Smooth muscle cell (in vitro differentiated cells): ENCODE results near the gene SPAG8. TPM values are rescaled to one million over a fixed set of nuclear protein-coding genes. Genes with fewer than 3 reads are reported as not detected.

Source experiments
- DNase-seq: peaks from one replicate; lab custom pipeline; 2025; ENCODE audit not compliant: unreplicated experiment; lab: John Stamatoyannopoulos, UW
- H2AFZ ChIP-seq: fragments of 200-600 bp; sonication (generic); 2 replicates; pipeline ENCODE4 v1.6.0; 2016; ENCODE audit warnings: antibody characterized with exemption, low read depth, mild to moderate bottlenecking
- H3F3A ChIP-seq: fragments of 200-600 bp; sonication (generic); 2 replicates; pipeline ENCODE4 v1.6.0; 2017; ENCODE audit warnings: antibody characterized with exemption, low read depth
- H3K27ac ChIP-seq: fragments of 200-600 bp; sonication (generic); 2 replicates; pipeline ENCODE4 v1.5.1; 2016; ENCODE audit warnings: low read depth, mild to moderate bottlenecking
- H3K27me3 ChIP-seq: fragments of 200-600 bp; sonication (generic); 2 replicates; pipeline ENCODE4 v1.6.1; 2016; ENCODE audit warnings: low read depth, mild to moderate bottlenecking
- H3K36me3 ChIP-seq: fragments of 200-600 bp; sonication (generic); 2 replicates; pipeline ENCODE4 v1.5.1; 2016; ENCODE audit warnings: low read depth
- H3K4me1 ChIP-seq: fragments of 200-600 bp; sonication (generic); 2 replicates; pipeline ENCODE4 v1.5.1; 2016; ENCODE audit warnings: low read depth
- H3K4me2 ChIP-seq: fragments of 200-600 bp; sonication (generic); 2 replicates; pipeline ENCODE4 v1.6.0; 2016; ENCODE audit warnings: mild to moderate bottlenecking
- H3K4me3 ChIP-seq: fragments of 200-600 bp; sonication (generic); 2 replicates; pipeline ENCODE4 v1.5.1; 2016; ENCODE audit warnings: mild to moderate bottlenecking
- H3K79me2 ChIP-seq: fragments of 200-600 bp; sonication (generic); 2 replicates; pipeline ENCODE4 v1.6.0; 2016; ENCODE audit warnings: low read depth, mild to moderate bottlenecking
- H3K9ac ChIP-seq: fragments of 200-600 bp; sonication (generic); 2 replicates; pipeline ENCODE4 v1.6.0; 2016; ENCODE audit warnings: low read depth
- H3K9me3 ChIP-seq: fragments of 200-600 bp; sonication (generic); replicated peaks from 2 replicates; pipeline ENCODE4 v1.5.1; 2016; ENCODE audit warnings: low read depth
- H4K20me1 ChIP-seq: fragments of 200-600 bp; sonication (generic); 2 replicates; pipeline ENCODE4 v1.6.0; 2016; ENCODE audit warnings: low read depth
- CTCF ChIP-seq: fragments of 200-600 bp; sonication (generic); IDR thresholded peaks from 2 replicates; pipeline ENCODE4 v1.5.1; 2017; ENCODE audit warnings: borderline replicate concordance, mild to moderate bottlenecking, antibody characterized with exemption; ENCODE audit not compliant: insufficient read depth, poor library complexity, severe bottlenecking
- WGBS: methylation state at CpG from one replicate; pipeline ENCODE4 v1.1.7; 2016; ENCODE audit warnings: low lambda C conversion rate; 5-methylcytosine and 5-hydroxymethylcytosine counted together
- polyA plus RNA-seq: library from polyadenylated mRNA; unstranded; fragments of >200 nt; fragmentation: Nextera tagmentation; extraction: Ambion mirVana; gene quantifications from 2 replicates; pipeline ENCODE4 v1.2.1, GENCODE V29; 2016
- total RNA-seq: library from RNA; depleted of rRNA; stranded (reverse); fragments of >200 nt; gene quantifications from 2 replicates; pipeline ENCODE4 v1.2.3, GENCODE V29; 2014

Gene SPAG8
- total and polyA plus RNA-seq, 2 experiments from 2014 or later: 1.2 TPM; not detected in 1

GRCh38 chr9:35818341-35818740, 6.3 kb upstream of the SPAG8 start:
- no peak for DNase-seq
- Histone ChIP-seq H2AFZ (no peak overlapping the region), H3K4me2 (no peak overlapping the region), H3K4me3 (no peak overlapping the region), H3K27ac (no peak overlapping the region), H3K9ac (no peak overlapping the region), H3K4me1 (peaks cover 9% of the 10 kb centered on the region), H4K20me1 (no peaks in the 10 kb centered on the region), H3K79me2 (no peaks in the 10 kb centered on the region), H3K27me3 (peaks cover 3% of the 10 kb centered on the region), H3K36me3 (no peaks in the 10 kb centered on the region), H3F3A (no peaks in the 10 kb centered on the region), H3K9me3 (no peaks in the 10 kb centered on the region)
- 82% methylated on average over 3 of the region's 3 CpGs for WGBS
- no peak for TF ChIP-seq CTCF

- Histone ChIP-seq H3K9me3 (no peaks in the 10 kb centered on the region), H3K9ac (no peak overlapping the region), H3K4me2 (no peak overlapping the region), H3K4me1 (peaks cover 9% of the 10 kb centered on the region), H3K4me3 (no peak overlapping the region), H3K27me3 (peaks cover 3% of the 10 kb centered on the region), H3F3A (peaks cover 3% of the 10 kb centered on the region), H3K27ac (no peak overlapping the region), H3K79me2 (no peaks in the 10 kb centered on the region), H2AFZ (no peak overlapping the region), H3K36me3 (no peaks in the 10 kb centered on the region), H4K20me1 (no peaks in the 10 kb centered on the region)
- peak; percentile 8 for TF ChIP-seq CTCF
- WGBS: 68% methylated on average over 1 of the region's 1 CpG
- no peak for DNase-seq
Observed at GRCh38 chr9:35816708-35817107, 4.6 kb upstream of the SPAG8 start.

GRCh38 chr9:35814841-35815543, 2.9 kb upstream of the SPAG8 start, which contains the start of gene HINT2:
TSS of gene HINT2 (minus strand) at chr9:35815042. CDS start at chr9:35814979, 63 bp downstream.
- Histone ChIP-seq H3K4me3 (peak within 1 kb of the TSS; percentile 85), H3K27me3 (peaks cover 3% of the 10 kb centered on the region), H4K20me1 (no peaks in the 10 kb centered on the region), H3F3A (peaks cover 3% of the 10 kb centered on the region), H3K79me2 (no peaks in the 10 kb centered on the region), H2AFZ (peak within 1 kb of the TSS; percentile 91), H3K4me1 (peaks cover 9% of the 10 kb centered on the region), H3K36me3 (no peaks in the 10 kb centered on the region), H3K9ac (peak within 1 kb of the TSS; percentile 71), H3K27ac (peak within 1 kb of the TSS; percentile 50), H3K4me2 (peak within 1 kb of the TSS; percentile 93), H3K9me3 (no peaks in the 10 kb centered on the region)
- TF ChIP-seq CTCF: no peak
- 2% methylated on average over 36 of the region's 52 CpGs for WGBS
- peak; percentile 76 for DNase-seq
